ENCODE measurements around the gene CARD11.

DNA sequence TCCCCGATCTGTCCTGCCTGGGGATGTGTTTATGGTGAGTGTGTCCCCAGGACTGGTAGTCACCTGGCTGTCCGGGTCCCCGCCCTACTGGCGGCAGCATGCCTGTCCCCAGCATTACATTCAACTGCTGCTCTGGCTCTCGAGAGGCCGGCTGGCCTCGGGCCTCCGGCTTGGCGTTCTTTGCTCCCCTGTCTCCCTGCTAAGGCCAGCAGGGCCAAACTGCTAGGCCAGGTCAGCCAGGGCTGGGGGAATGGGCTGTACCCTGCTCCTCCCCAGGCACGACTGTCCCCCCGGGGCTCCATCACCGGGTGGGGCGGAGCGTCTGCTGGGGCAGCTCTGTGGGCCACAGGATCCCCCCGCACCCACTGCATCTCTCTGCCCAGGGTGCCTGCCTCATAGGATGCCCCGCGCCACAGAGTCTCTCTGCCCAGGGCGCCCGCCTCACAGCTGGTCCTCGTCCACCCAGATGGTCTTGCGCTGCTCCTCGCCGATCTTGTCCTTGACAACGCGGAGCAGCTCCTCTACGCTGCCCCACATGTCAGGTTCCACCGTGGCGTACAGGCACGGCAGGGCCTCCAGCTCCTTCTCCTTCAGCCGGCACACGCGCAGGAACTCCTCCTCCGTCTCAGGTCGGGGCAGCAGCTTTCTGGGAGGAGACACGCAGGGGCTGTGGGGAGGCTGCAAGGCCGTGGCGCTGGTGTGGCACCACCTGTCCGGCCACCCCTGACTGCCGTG lies 137.3 kb downstream of the CARD11 start:
- TF ChIP-seq, protein P1, sequence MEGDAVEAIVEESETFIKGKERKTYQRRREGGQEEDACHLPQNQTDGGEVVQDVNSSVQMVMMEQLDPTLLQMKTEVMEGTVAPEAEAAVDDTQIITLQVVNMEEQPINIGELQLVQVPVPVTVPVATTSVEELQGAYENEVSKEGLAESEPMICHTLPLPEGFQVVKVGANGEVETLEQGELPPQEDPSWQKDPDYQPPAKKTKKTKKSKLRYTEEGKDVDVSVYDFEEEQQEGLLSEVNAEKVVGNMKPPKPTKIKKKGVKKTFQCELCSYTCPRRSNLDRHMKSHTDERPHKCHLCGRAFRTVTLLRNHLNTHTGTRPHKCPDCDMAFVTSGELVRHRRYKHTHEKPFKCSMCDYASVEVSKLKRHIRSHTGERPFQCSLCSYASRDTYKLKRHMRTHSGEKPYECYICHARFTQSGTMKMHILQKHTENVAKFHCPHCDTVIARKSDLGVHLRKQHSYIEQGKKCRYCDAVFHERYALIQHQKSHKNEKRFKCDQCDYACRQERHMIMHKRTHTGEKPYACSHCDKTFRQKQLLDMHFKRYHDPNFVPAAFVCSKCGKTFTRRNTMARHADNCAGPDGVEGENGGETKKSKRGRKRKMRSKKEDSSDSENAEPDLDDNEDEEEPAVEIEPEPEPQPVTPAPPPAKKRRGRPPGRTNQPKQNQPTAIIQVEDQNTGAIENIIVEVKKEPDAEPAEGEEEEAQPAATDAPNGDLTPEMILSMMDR (IDR thresholded peaks at IDR 0.05) = no peak
- no peak for TF ChIP-seq POLR2A (IDR thresholded peaks at IDR 0.05)
